HFFc6 (cell line): Measurements from ENCODE around the gene EXOC4. TPM values are rescaled to one million over a fixed set of nuclear protein-coding genes. Genes with fewer than 3 reads are reported as not detected.

Source experiments
- DNase-seq: peaks from one replicate; pipeline ENCODE4 v3.0.0-alpha.2; 2018
- H3K27ac Mint-ChIP-seq: 2 replicates; pipeline ENCODE4 v1.8.0; 2020; ENCODE audit warnings: mild to moderate bottlenecking, mixed read lengths
- H3K27me3 Mint-ChIP-seq: 2 replicates; pipeline ENCODE4 v1.8.0; 2021; ENCODE audit warnings: mild to moderate bottlenecking, moderate library complexity, mixed read lengths; ENCODE audit not compliant: insufficient read depth
- H3K36me3 Mint-ChIP-seq: 2 replicates; pipeline ENCODE4 v1.8.0; 2021; ENCODE audit warnings: low read depth, mixed read lengths
- H3K4me1 Mint-ChIP-seq: 2 replicates; pipeline ENCODE4 v1.8.0; 2020; ENCODE audit warnings: low read depth, mixed read lengths
- H3K4me3 Mint-ChIP-seq: 2 replicates; pipeline ENCODE4 v1.8.0; 2020; ENCODE audit warnings: mild to moderate bottlenecking, moderate library complexity, mixed read lengths
- H3K9me3 Mint-ChIP-seq: 2 replicates; pipeline ENCODE4 v1.8.0; 2020; ENCODE audit warnings: mild to moderate bottlenecking, mixed read lengths
- CTCF ChIP-seq: fragments of 200-600 bp; sonication (generic); IDR thresholded peaks from 2 replicates; pipeline ENCODE4 v1.5.0; 2021; ENCODE audit warnings: antibody characterized with exemption, mild to moderate bottlenecking
- total RNA-seq, 6 experiments: library from RNA; stranded (reverse); fragmentation: NEBNext Ultra II Directional; extraction: Animal tissue kit (Norgen Biotek cat#: 25700); gene quantifications; 2 replicates in 1 of 6; 3 replicates in 5 of 6; pipeline ENCODE4 v1.2.3, GENCODE V29; 2021

EXOC4 gene
- total RNA-seq, 6 experiments from 2014 or later = 57.6 to 67.6 (median 61.4) TPM

- Mint-ChIP-seq H3K4me1 (peaks cover 37% of the 10 kb centered on the region), H3K27me3 (no peaks in the 10 kb centered on the region), H3K27ac (no peak overlapping the region), H3K4me3 (no peak overlapping the region), H3K9me3 (no peaks in the 10 kb centered on the region), H3K36me3 (peaks cover 5% of the 10 kb centered on the region)
- no peak for DNase-seq
- TF ChIP-seq CTCF = no peak
Measured at GRCh38 chr7:133934262-133934976, 681.5 kb downstream of the EXOC4 start.

- no peaks in the 10 kb centered on the region for H3K9me3 Mint-ChIP-seq
- H3K27ac Mint-ChIP-seq = no peak overlapping the region
- peaks cover 37% of the 10 kb centered on the region for H3K4me1 Mint-ChIP-seq
- DNase-seq = peak; percentile 9
- TF ChIP-seq CTCF = no peak
- peaks cover 5% of the 10 kb centered on the region for H3K36me3 Mint-ChIP-seq
- H3K27me3 Mint-ChIP-seq = no peaks in the 10 kb centered on the region
- no peak overlapping the region for H3K4me3 Mint-ChIP-seq
Measured at GRCh38 chr7:133934977-133935330, 682.1 kb downstream of the EXOC4 start.

- H3K27me3 Mint-ChIP-seq = no peaks in the 10 kb centered on the region
- DNase-seq = peak; percentile 41
- no peak overlapping the region for H3K27ac Mint-ChIP-seq
Measured at GRCh38 chr7:133936074-133936473, 683.2 kb downstream of the EXOC4 start.

GRCh38 chr7:133937786-133938185 lies 684.9 kb downstream of the EXOC4 start:
- DNase-seq = no peak
- Mint-ChIP-seq H3K27ac (no peak overlapping the region), H3K4me1 (peaks cover 42% of the 10 kb centered on the region), H3K4me3 (no peak overlapping the region), H3K27me3 (no peaks in the 10 kb centered on the region), H3K9me3 (no peaks in the 10 kb centered on the region), H3K36me3 (peaks cover 5% of the 10 kb centered on the region)
- no peak for TF ChIP-seq CTCF

More at GRCh38 chr7:133936074-133936473, 683.2 kb downstream of the EXOC4 start:
- Mint-ChIP-seq H3K4me1 (peaks cover 34% of the 10 kb centered on the region), H3K36me3 (peaks cover 5% of the 10 kb centered on the region), H3K4me3 (no peak overlapping the region; the same call in 1 of the 2 replicates), H3K9me3 (no peaks in the 10 kb centered on the region)
- TF ChIP-seq CTCF = no peak

GRCh38 chr7:133940368-133940767 lies 687.5 kb downstream of the EXOC4 start:
- H3K27ac Mint-ChIP-seq = no peak overlapping the region
- TF ChIP-seq CTCF = no peak
- H3K4me1 Mint-ChIP-seq = peaks cover 30% of the 10 kb centered on the region
- no peak overlapping the region for H3K4me3 Mint-ChIP-seq
- DNase-seq = no peak
- H3K36me3 Mint-ChIP-seq = peaks cover 5% of the 10 kb centered on the region
- H3K27me3 Mint-ChIP-seq = no peaks in the 10 kb centered on the region
- H3K9me3 Mint-ChIP-seq = no peaks in the 10 kb centered on the region
